Subcutaneous adipose tissue (tissue), 4 donors: ENCODE measurements around the gene THSD4. TPM values are rescaled to one million over a fixed set of nuclear protein-coding genes. Genes with fewer than 3 reads are reported as not detected.

Experiments
- CTCF ChIP-seq: fragments of 450-650 bp; IDR thresholded peaks from one replicate; pipeline ENCODE4 v1.5.1; 2016; ENCODE audit warnings: low read depth, mild to moderate bottlenecking, control low read depth, antibody characterized with exemption, moderate library complexity
- total RNA-seq, 4 donors: library from RNA; depleted of rRNA; stranded (reverse); fragments of >200 nt; gene quantifications; one replicate each; pipeline ENCODE4 v1.1.0, GENCODE V29; 2016

THSD4 gene
- total RNA-seq, 4 donors from 2014 or later, result 0.17 to 0.94 (median 0.63) TPM

- no peak for TF ChIP-seq CTCF
These were observed 497.1 kb downstream of the THSD4 start for GRCh38 chr15:71612397-71612722.

- no peak for TF ChIP-seq CTCF
These were observed 497.6 kb downstream of the THSD4 start for GRCh38 chr15:71612869-71613268.

- TF ChIP-seq CTCF, result no peak
These were observed 507.8 kb downstream of the THSD4 start for GRCh38 chr15:71623111-71623510.

DNA sequence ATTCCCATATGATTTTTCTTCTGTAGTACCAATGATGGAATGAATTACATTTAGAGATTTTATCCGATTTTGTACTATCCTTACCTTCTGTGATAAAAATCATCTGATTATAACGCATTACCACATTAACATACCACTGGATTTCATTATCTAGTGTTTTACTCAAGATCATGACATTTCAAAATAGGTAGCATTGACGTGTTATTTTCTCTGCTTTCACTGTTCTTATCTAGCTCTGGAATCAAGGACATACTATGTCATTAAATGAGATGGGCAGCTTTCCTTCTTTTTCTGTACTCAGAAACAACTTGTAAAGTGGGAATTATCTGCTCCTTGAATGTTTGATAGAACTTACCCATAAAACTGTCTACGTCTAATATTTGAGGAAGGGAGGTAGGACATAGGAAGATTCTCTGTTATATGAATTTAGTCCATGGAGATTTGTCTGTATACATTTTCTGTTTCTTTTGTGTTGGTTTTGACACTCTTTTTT lies 511.4 kb downstream of the THSD4 start:
- TF ChIP-seq CTCF, result no peak

DNA sequence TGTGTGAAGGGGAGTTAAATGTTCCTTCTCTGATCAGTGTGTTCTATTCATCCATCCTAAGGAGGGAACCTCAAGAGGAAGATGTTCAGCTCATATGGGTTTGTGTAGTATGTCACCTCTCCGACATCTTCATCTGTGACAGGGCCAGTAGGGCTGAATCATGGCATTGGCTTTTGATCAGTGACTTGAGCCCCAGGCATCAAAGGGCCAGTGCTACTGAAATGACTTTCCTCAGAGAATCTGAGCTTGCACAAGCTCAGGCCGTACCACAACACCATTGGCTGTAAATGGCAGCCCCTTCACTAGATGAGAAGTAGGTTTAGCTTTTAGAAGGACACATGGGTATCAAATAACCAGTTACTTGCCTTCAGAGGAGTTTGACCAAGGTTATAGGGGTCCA lies 511.9 kb downstream of the THSD4 start:
- TF ChIP-seq CTCF, result no peak

DNA sequence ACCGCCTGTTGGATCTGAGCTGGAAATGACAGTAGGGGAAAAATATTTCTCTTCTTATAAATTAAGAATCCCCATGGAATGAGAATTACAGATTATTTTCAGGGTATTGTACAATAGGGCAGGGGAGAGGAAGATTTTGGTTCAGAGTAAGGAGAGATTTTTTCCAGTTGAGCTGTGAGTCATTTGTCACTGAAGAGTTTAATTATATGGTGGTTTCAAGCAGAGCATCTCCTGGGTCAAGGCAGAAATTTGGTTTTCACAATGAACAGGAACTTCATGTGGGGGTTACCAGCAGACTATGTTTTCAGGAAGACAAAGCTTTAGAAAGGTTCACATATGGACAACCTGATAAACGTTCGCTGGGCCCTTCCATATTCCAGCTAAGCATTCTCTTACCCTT lies 512.3 kb downstream of the THSD4 start:
- TF ChIP-seq CTCF, result no peak

DNA sequence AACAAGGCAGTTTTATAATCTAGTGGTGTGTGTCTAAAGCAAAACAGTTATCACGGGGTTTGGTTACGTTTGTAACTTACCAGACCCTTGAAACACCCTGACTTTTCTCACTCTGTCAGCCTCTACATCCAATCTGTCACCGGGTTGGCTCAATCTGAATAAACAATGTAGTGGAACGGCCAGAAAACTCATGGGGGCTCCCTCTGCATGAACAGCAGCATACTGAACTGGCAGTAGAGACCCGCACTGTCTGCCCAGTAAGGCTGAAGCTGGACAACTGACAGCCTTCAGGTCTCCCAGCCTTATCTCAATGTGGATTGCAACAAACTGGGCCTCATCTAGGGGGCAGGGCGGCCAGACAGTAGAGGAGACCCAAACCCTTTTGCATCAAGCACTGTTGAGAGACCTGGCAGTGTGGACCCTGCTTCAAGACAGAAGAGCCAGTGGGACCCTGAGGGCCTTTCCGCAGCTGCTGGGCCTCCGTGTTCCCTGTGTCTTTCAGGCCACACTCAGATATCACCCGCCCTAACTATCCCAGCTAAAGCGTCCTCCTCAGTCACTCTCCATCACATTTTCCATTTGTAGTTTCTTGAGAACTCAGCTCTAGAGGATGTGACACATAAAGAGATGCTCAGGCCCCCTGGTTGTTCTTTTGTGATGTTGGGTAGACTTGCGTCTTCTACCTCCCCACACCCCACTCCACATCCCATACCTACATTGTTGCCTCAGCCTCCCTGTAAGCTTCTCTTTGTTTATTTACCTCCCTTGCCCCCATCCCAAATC lies 513.9 kb downstream of the THSD4 start:
- no peak for TF ChIP-seq CTCF
